GM13976 (cell line): ENCODE data around the gene THY1.

Experiments used
- DNase-seq: peaks from one replicate; pipeline ENCODE4 v3.0.0; 2012; ENCODE audit warnings: low spot score
- CTCF ChIP-seq: IDR thresholded peaks from 2 replicates; pipeline ENCODE4 v1.5.1; 2012; ENCODE audit warnings: borderline replicate concordance, mild to moderate bottlenecking; ENCODE audit not compliant: insufficient read depth; ENCODE audit errors: extremely low read depth, missing control alignments, control extremely low read depth
- in situ Hi-C: fragments of 300-500 bp; cut with MboI; formaldehyde crosslinking; loops from one replicate; pipeline ENCODE4 v1.12.0; 2022; ENCODE audit warnings: low sequenced_read_pairs, mixed read lengths, inconsistent platforms; ENCODE audit not compliant: unreplicated experiment

THY1 gene

GRCh38 chr11:119424775-119425174 lies 1.8 kb upstream of the THY1 start:
- DNase-seq: no peak
- in situ Hi-C loops: no loop called here
- no peak for TF ChIP-seq CTCF

- in situ Hi-C loops: no loop called here
- TF ChIP-seq CTCF: no peak
- DNase-seq: no peak
These were observed 1.3 kb upstream of the THY1 start for GRCh38 chr11:119424276-119424675.

GRCh38 chr11:119423509-119424254 lies 710 bp upstream of the THY1 start:
- peak; percentile 19 for DNase-seq
- in situ Hi-C loops: no loop called here
- TF ChIP-seq CTCF: no peak

- DNase-seq: peak; percentile 42
- in situ Hi-C loops: no loop called here
- no peak for TF ChIP-seq CTCF
These were observed 797 bp downstream of the THY1 start for GRCh38 chr11:119421941-119422808.

- peak; percentile 33 for DNase-seq
- TF ChIP-seq CTCF: no peak
- in situ Hi-C loops: no loop called here
These were observed 1.6 kb downstream of the THY1 start for GRCh38 chr11:119421351-119421750.

GRCh38 chr11:119420631-119421030 lies 2.3 kb downstream of the THY1 start:
- in situ Hi-C loops: no loop called here
- DNase-seq: peak; percentile 14
- no peak for TF ChIP-seq CTCF
